Esophagus muscularis mucosa (tissue), 4 donors: ENCODE results near the gene EPC2. TPM values are rescaled to one million over a fixed set of nuclear protein-coding genes. Genes with fewer than 3 reads are reported as not detected.

Experiments
- DNase-seq: peaks from one replicate; pipeline ENCODE4 v3.0.0-alpha.2; 2017; ENCODE audit errors: extremely low spot score
- H3K27ac ChIP-seq, 4 donors: fragments of 200-600 bp; sonication (generic); replicated peaks in 1 of 4; 1 replicate in 3 of 4; 2 replicates in 1 of 4; pipeline ENCODE4 v1.5.1; 2016 to 2019; ENCODE audit warnings: mild to moderate bottlenecking in 1 of 4
- H3K27me3 ChIP-seq, 4 donors: fragments of 200-600 bp; sonication (generic); one replicate each; pipeline versions ENCODE4 v1.5.1 to v1.6.0; 2016 to 2019
- H3K36me3 ChIP-seq, 4 donors: fragments of 200-600 bp; sonication (generic); one replicate each; pipeline ENCODE4 v1.5.1; 2016 to 2019
- H3K4me1 ChIP-seq, 4 donors: fragments of 200-600 bp; sonication (generic); one replicate each; pipeline ENCODE4 v1.5.1; 2016 to 2019
- H3K4me3 ChIP-seq, 4 donors: fragments of 200-600 bp; sonication (generic); 1 replicate in 2 of 4; 2 replicates in 2 of 4; pipeline ENCODE4 v1.5.1; 2016 to 2019; ENCODE audit warnings: mild to moderate bottlenecking in 4 of 4, moderate library complexity in 1 of 4
- H3K9me3 ChIP-seq, 4 donors: fragments of 200-600 bp; sonication (generic); 1 replicate in 3 of 4; 2 replicates in 1 of 4; pipeline ENCODE4 v1.5.1; 2016 to 2019
- EP300 ChIP-seq: sonication (generic); formaldehyde crosslinking; IDR thresholded peaks from one replicate; pipeline ENCODE4 v1.6.1; 2017; ENCODE audit warnings: antibody characterized with exemption
- POLR2A ChIP-seq: fragments of 450-650 bp; IDR thresholded peaks from one replicate; pipeline ENCODE4 v1.6.1; 2017; ENCODE audit warnings: antibody characterized with exemption, moderate library complexity, mild to moderate bottlenecking, low read depth
- POLR2AphosphoS5 ChIP-seq, 2 donors: sonication (generic); formaldehyde crosslinking; IDR thresholded peaks; one replicate each; pipeline ENCODE4 v1.6.1; 2017; ENCODE audit warnings: antibody characterized with exemption in 2 of 2
- WGBS: methylation state at CpG from one replicate; pipeline ENCODE4 v1.1.5; 2018; 5-methylcytosine and 5-hydroxymethylcytosine counted together
- intact Hi-C: fragments of 100-400 bp; cut with DNase I; formaldehyde crosslinking; loops from one replicate; pipeline ENCODE4 v1.15.1; 2023
- total RNA-seq, 4 donors: library from RNA; depleted of rRNA; stranded (reverse); fragments of >200 nt; gene quantifications; one replicate each; pipeline versions ENCODE4 v1.1.0 to v1.2.1, GENCODE V29; 2016
- TF ChIP-seq, protein P1 (sequence below), 3 experiments: fragments of 200-600 bp in 2 of 3; fragments of 450-650 bp in 1 of 3; sonication (generic) in 2 of 3; IDR thresholded peaks; one replicate each; pipeline ENCODE4 v1.5.1; 2017 to 2019; ENCODE audit warnings: antibody characterized with exemption in 3 of 3, mild to moderate bottlenecking in 2 of 3, moderate library complexity in 1 of 3

The EPC2 gene
- total RNA-seq, 4 donors from 2014 or later = 25.0 to 34.1 (median 28.1) TPM

DNA sequence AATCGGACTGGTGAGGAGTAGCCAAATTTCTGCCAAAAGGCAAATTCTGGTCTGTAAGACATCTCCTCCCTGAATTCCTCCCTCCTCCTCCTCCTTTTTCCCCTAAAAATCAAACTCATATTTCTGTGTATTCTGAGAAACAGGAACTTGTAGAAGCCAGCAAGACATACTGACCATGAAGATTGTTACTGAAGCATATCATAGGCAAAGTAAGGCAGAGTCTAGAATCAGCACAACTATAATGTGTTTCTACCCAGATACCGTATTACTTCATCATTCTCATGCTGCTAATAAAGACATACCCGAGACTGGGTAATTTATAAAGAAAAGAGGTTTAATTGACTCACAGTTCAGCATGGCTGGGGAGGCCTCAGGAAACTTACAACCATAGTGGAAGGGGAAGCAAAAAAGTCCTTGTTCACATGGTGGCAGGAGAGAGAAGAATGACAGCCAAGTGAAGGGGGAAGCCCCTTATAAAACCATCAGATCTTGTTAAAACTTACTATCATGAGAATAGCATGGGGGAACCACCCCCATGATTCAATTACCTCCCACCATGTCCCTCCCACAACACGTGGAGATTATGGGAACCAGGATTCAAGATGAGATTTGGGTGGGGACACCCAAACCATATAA, 24.9 kb upstream of the EPC2 start:
- Histone ChIP-seq H3K4me3 (no peak overlapping the region), H3K4me1 (peaks cover 10 to 19% (median 12%) of the 10 kb centered on the region in 4 donors), H3K9me3 (no peaks in the 10 kb centered on the region), H3K27ac (no peak overlapping the region), H3K36me3 (no peaks in the 10 kb centered on the region), H3K27me3 (no peaks in the 10 kb centered on the region)
- intact Hi-C loops = no loop called here
- 65% methylated on average over 4 of the region's 4 CpGs for WGBS
- DNase-seq = no peak
- TF ChIP-seq, protein P1, sequence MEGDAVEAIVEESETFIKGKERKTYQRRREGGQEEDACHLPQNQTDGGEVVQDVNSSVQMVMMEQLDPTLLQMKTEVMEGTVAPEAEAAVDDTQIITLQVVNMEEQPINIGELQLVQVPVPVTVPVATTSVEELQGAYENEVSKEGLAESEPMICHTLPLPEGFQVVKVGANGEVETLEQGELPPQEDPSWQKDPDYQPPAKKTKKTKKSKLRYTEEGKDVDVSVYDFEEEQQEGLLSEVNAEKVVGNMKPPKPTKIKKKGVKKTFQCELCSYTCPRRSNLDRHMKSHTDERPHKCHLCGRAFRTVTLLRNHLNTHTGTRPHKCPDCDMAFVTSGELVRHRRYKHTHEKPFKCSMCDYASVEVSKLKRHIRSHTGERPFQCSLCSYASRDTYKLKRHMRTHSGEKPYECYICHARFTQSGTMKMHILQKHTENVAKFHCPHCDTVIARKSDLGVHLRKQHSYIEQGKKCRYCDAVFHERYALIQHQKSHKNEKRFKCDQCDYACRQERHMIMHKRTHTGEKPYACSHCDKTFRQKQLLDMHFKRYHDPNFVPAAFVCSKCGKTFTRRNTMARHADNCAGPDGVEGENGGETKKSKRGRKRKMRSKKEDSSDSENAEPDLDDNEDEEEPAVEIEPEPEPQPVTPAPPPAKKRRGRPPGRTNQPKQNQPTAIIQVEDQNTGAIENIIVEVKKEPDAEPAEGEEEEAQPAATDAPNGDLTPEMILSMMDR (IDR thresholded peaks at IDR 0.05) = no peak
- TF ChIP-seq EP300 (no peak), POLR2AphosphoS5 (IDR thresholded peaks at IDR 0.05) (no peak), POLR2A (no peak)

DNA sequence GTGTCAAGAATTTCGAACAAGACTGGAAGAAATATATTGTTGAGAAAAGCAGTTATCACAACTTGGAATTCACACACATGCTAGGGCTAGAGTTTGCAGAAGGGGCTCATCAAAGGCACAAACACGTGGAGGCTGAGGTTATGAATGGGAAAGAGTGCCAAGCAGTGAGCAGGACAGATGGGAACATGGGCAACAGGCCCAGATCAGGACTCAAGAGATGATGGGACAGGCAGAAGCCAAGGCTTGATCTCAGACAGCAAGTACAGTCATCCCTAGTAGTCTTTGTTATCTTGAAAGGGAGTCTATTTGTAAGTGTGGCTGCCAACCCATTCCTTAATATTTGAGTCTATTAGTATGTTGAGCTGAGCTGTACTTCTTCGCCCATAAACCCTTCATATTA, 22.2 kb upstream of the EPC2 start:
- WGBS = 69% methylated on average over 3 of the region's 3 CpGs
- intact Hi-C loops = no loop called here
- Histone ChIP-seq H3K4me1 (no peaks in the 10 kb centered on the region), H3K4me3 (no peak overlapping the region), H3K9me3 (no peaks in the 10 kb centered on the region), H3K27ac (no peak overlapping the region), H3K36me3 (no peaks in the 10 kb centered on the region), H3K27me3 (no peaks in the 10 kb centered on the region)
- DNase-seq = no peak
- TF ChIP-seq, protein P1 (IDR thresholded peaks at IDR 0.05) = no peak
- no peak for TF ChIP-seq POLR2AphosphoS5 (IDR thresholded peaks at IDR 0.05)
- TF ChIP-seq EP300 = no peak
- no peak for TF ChIP-seq POLR2A

DNA sequence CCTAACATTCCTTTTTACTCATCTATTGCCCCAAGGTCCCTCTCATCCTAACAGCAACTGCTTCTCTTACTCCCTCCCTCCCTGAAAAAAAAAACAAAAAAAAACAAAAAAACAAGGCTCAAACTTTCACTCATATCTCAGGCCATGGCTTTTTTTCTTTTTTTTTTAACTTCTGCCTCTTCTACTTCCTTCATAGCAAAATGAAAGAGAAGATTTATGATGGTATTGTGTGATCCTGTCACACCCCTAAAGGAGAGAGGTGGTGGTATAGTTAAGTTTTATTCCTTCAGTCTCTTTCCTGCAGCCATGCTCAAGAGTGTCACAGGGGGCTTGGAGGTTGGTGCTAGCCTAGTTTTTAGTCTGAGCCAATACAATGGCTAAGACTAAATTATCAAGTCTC, 21.5 kb upstream of the EPC2 start:
- Histone ChIP-seq H3K27me3 (no peaks in the 10 kb centered on the region), H3K4me3 (no peak overlapping the region), H3K27ac (no peak overlapping the region), H3K4me1 (no peaks in the 10 kb centered on the region), H3K36me3 (no peaks in the 10 kb centered on the region), H3K9me3 (no peaks in the 10 kb centered on the region)
- intact Hi-C loops = no loop called here
- TF ChIP-seq POLR2A (no peak), POLR2AphosphoS5 (IDR thresholded peaks at IDR 0.05) (no peak), EP300 (no peak)
- TF ChIP-seq, protein P1 (IDR thresholded peaks at IDR 0.05) = no peak
- no peak for DNase-seq

DNA sequence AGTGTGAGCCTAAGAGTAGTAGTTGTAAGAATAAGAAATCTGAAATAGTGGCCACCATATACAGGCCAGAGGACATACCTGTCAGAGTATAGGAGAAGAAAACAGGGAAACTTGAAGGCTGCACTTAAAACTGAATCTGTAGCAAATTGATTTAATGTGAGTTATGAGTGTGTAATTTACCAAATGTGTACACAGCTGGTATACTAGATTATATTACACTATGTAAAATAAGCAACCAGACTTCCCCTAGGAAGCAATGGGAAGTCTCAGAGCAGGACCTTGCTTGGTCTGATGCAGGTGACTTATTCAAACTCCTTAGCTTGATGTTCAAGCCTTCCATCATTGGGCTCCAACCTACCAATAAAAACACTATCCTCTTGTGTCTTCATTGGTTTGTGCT, 17.3 kb upstream of the EPC2 start:
- H3K36me3 ChIP-seq = no peaks in the 10 kb centered on the region
- no peaks in the 10 kb centered on the region for H3K4me1 ChIP-seq
- intact Hi-C loops = no loop called here
- no peaks in the 10 kb centered on the region for H3K27me3 ChIP-seq
- TF ChIP-seq EP300 (no peak), POLR2A (no peak), POLR2AphosphoS5 (IDR thresholded peaks at IDR 0.05) (no peak)
- TF ChIP-seq, protein P1 (IDR thresholded peaks at IDR 0.05) = no peak
- no peaks in the 10 kb centered on the region for H3K9me3 ChIP-seq
- no peak overlapping the region for H3K4me3 ChIP-seq
- no peak for DNase-seq
- H3K27ac ChIP-seq = no peak overlapping the region

DNA sequence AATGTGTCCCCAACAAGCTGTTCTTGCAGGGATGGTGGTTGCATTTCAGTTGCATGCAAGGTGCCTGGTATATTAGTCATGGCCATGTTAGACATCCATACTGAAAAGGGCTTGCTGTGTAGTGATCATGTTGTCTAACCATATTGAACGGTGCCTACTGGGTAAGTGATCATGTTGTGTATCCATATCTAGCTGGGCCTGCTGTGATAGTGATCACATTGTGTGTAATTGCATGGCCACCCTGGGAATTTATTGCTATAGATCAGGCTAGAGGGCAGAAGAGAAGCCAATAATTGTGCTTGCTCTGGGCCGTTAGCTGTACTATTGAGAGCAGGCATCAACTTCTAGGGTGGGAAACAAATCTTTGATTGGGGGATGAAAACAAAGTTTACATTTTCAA, 9.8 kb upstream of the EPC2 start:
- H3K4me1 ChIP-seq = no peaks in the 10 kb centered on the region
- intact Hi-C loops = no loop called here
- TF ChIP-seq POLR2A (no peak), POLR2AphosphoS5 (IDR thresholded peaks at IDR 0.05) (no peak), EP300 (no peak)
- TF ChIP-seq, protein P1 (IDR thresholded peaks at IDR 0.05) = no peak
- H3K4me3 ChIP-seq = no peak overlapping the region
- DNase-seq = no peak
- no peak overlapping the region for H3K27ac ChIP-seq
- H3K36me3 ChIP-seq = no peaks in the 10 kb centered on the region
- no peaks in the 10 kb centered on the region for H3K9me3 ChIP-seq
- no peaks in the 10 kb centered on the region for H3K27me3 ChIP-seq
- 55% methylated on average over 2 of the region's 2 CpGs for WGBS
